KMS-11 (cell line): ENCODE measurements around the gene RUFY1.
"Not testable (repeated sequence)": the region's sequence is repeated elsewhere in the genome, so short reads cannot be mapped to it uniquely, and the experiment has no call there.

Experiments used
- H2AFZ ChIP-seq: fragments of 200-600 bp; sonication (generic); 2 replicates; pipeline ENCODE4 v1.6.1; 2016; ENCODE audit warnings: antibody characterized with exemption, mixed run types, low read depth
- H3K27ac ChIP-seq: fragments of 200-600 bp; sonication (generic); 2 replicates; pipeline ENCODE4 v1.6.1; 2016; ENCODE audit warnings: mild to moderate bottlenecking, mixed run types
- H3K27me3 ChIP-seq: fragments of 200-600 bp; sonication (generic); 2 replicates; pipeline ENCODE4 v1.6.1; 2017; ENCODE audit warnings: mild to moderate bottlenecking, low read depth, mixed run types, moderate library complexity; ENCODE audit not compliant: insufficient read depth
- H3K36me3 ChIP-seq: fragments of 200-600 bp; sonication (generic); 2 replicates; pipeline ENCODE4 v1.6.1; 2017; ENCODE audit warnings: mild to moderate bottlenecking, mixed run types; ENCODE audit not compliant: insufficient read depth
- H3K4me1 ChIP-seq: fragments of 200-600 bp; sonication (generic); 2 replicates; pipeline ENCODE4 v1.6.1; 2016; ENCODE audit warnings: mild to moderate bottlenecking, low read depth, mixed run types; ENCODE audit not compliant: poor library complexity, severe bottlenecking
- H3K4me2 ChIP-seq: fragments of 200-600 bp; sonication (generic); 2 replicates; pipeline ENCODE4 v1.7.0; 2016; ENCODE audit warnings: mild to moderate bottlenecking, mixed run types
- H3K4me3 ChIP-seq: fragments of 200-600 bp; sonication (generic); IDR thresholded peaks from 2 replicates; pipeline ENCODE4 v1.6.1; 2017; ENCODE audit warnings: low read depth, low read length, mixed read lengths; ENCODE audit not compliant: insufficient read depth
- H3K79me2 ChIP-seq: fragments of 200-600 bp; sonication (generic); 2 replicates; pipeline ENCODE4 v1.6.1; 2016; ENCODE audit warnings: low read depth, mixed run types; ENCODE audit not compliant: insufficient read depth
- H3K9ac ChIP-seq: fragments of 200-600 bp; sonication (generic); 2 replicates; pipeline ENCODE4 v1.6.1; 2016; ENCODE audit warnings: mild to moderate bottlenecking, mixed run types
- H4K20me1 ChIP-seq: fragments of 200-600 bp; sonication (generic); 2 replicates; pipeline ENCODE4 v1.6.1; 2016; ENCODE audit warnings: mild to moderate bottlenecking, mixed run types; ENCODE audit not compliant: insufficient read depth
- TF ChIP-seq, protein P1 (sequence below): fragments of 200-600 bp; sonication (generic); conservative IDR thresholded peaks from 2 replicates; pipeline ENCODE4 v1.6.1; 2017; ENCODE audit warnings: low read depth, mild to moderate bottlenecking, antibody characterized with exemption, low read length, moderate library complexity, mixed read lengths

The RUFY1 gene

DNA sequence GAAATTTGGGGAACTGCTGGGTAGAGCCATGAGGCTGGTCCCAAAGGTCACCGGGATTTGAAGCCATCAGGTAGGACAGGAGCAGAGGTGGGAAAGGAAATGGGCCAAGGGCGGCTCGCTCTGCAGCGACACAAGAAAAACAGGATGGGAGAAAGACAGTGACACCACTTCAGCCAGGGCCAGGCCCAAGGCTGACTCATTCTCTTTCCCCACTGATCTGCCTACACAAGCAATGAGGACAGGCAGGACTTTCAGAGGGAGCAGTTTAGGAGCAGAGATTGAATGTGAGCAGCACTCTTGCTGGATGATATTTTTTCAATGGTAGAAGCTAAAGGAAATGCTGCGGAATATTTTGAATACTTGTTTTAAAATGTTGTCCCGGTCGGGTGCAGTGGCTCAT is 3.5 kb downstream of the RUFY1 start:
- H3K9ac ChIP-seq, result no peak overlapping the region

GRCh38 chr5:179554981-179555380 is 4.6 kb downstream of the RUFY1 start:
- Histone ChIP-seq H3K27me3 (no peaks in the 10 kb centered on the region), H2AFZ (no peak overlapping the region), H3K4me2 (no peak overlapping the region), H3K79me2 (no peaks in the 10 kb centered on the region), H3K27ac (no peak overlapping the region), H3K4me1 (no peaks in the 10 kb centered on the region), H4K20me1 (no peaks in the 10 kb centered on the region), H3K4me3 (no peak overlapping the region), H3K9ac (no peak overlapping the region), H3K36me3 (no peaks in the 10 kb centered on the region)
- TF ChIP-seq, protein P1, sequence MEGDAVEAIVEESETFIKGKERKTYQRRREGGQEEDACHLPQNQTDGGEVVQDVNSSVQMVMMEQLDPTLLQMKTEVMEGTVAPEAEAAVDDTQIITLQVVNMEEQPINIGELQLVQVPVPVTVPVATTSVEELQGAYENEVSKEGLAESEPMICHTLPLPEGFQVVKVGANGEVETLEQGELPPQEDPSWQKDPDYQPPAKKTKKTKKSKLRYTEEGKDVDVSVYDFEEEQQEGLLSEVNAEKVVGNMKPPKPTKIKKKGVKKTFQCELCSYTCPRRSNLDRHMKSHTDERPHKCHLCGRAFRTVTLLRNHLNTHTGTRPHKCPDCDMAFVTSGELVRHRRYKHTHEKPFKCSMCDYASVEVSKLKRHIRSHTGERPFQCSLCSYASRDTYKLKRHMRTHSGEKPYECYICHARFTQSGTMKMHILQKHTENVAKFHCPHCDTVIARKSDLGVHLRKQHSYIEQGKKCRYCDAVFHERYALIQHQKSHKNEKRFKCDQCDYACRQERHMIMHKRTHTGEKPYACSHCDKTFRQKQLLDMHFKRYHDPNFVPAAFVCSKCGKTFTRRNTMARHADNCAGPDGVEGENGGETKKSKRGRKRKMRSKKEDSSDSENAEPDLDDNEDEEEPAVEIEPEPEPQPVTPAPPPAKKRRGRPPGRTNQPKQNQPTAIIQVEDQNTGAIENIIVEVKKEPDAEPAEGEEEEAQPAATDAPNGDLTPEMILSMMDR, result no peak

More for the DNA sequence above, 3.5 kb downstream of the RUFY1 start:
- H2AFZ ChIP-seq, result no peak overlapping the region
- H3K27me3 ChIP-seq, result no peaks in the 10 kb centered on the region
- no peaks in the 10 kb centered on the region for H3K4me1 ChIP-seq
- TF ChIP-seq, protein P1, result no peak
- no peaks in the 10 kb centered on the region for H3K79me2 ChIP-seq
- no peaks in the 10 kb centered on the region for H4K20me1 ChIP-seq
- no peaks in the 10 kb centered on the region for H3K36me3 ChIP-seq
- H3K4me2 ChIP-seq, result no peak overlapping the region
- H3K27ac ChIP-seq, result no peak overlapping the region
- H3K4me3 ChIP-seq, result no peak overlapping the region

DNA sequence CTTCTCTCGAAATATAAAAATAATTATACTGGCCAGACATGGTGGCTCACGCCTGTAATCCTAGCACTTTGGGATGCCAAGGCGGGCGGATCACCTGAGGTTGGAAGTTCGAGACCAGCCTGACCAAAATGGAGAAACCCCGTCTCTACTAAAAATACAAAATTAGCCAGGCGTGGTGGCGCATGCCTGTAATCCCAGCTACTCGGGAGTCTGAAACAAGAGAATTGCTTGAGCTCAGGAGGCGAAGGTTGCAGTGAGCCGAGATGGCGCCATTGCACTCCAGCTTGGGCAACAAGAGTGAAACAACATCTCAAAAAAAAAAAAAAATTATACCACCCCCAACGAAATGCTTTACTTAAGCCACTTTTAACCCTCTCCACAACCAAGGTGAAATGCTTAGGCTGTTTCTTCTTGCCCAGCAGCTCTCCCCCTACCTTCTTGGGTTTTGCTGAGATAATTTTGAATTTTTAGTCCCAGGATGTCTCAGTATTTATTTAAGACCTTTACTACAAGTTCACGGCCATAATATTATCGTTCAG is 8.0 kb downstream of the RUFY1 start:
- not testable (repeated sequence) for H3K27ac ChIP-seq, H3K9ac ChIP-seq, H3K4me3 ChIP-seq, H3K36me3 ChIP-seq, H4K20me1 ChIP-seq, H3K4me2 ChIP-seq, H3K27me3 ChIP-seq, H3K4me1 ChIP-seq, H3K79me2 ChIP-seq, H2AFZ ChIP-seq

DNA sequence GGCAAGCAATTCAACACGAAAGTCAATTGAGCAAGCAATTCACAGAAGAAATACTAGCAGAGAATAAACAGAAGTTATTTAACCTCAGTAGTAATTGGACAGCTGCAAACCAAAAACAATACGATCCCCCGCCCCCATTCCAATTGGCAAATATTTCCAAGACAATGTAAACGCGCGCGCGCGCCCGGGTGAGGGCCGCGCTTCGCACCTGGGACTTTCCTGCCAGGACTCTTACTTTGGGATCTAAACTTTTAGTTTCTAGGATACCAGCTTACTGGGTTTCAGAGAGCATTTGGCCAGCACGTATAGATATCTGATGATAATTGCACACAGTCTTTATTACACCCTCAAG is 8.6 kb downstream of the RUFY1 start:
- Histone ChIP-seq H2AFZ (no peak overlapping the region), H3K27me3 (no peaks in the 10 kb centered on the region), H3K4me1 (no peaks in the 10 kb centered on the region), H3K4me2 (no peak overlapping the region), H3K36me3 (no peaks in the 10 kb centered on the region), H3K79me2 (no peaks in the 10 kb centered on the region), H3K4me3 (no peak overlapping the region), H4K20me1 (no peaks in the 10 kb centered on the region), H3K9ac (no peak overlapping the region), H3K27ac (no peak overlapping the region)
- TF ChIP-seq, protein P1, result no peak

DNA sequence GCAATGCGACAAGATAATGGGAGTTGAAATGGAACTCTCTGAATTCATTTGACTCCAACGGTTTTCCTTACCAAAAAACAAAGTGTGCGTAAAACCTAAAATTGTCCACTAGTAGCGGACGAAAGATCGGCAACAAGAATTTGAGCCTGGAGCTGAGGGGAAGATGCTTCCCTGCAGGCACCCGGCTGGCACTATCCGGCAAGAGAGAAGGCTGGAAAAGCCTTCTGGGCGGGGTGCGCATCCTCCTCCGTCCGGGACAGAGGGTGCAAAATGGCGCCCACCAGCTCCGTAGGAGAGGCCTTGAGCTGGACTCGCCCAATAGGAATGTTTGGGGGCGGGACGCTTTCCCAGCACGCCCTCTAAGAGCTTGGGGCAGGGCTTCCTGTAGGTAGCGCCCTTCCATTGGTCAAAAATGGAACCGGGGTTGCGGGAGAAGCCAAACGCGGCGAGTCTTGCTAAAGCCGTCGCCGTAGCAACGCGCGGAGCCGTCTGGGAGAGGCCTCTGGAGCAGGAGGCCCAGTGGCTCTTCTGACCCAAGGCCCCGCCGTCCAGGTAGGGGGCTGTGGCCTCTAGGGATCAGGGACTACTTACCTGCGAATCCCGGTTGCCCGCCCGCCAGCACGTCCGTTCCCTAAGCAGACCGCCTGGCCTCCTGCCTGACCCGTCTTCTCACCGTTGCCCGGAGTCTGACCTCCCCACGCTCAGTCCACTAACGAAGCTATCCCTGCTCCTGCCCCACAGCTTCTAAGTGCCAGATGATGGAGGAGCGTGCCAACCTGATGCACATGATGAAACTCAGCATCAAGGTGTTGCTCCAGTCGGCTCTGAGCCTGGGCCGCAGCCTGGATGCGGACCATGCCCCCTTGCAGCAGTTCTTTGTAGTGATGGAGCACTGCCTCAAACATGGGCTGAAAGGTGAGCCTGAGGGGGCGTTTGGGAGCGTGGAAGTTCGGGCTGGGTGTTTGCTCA is 9.2 kb downstream of the RUFY1 start:
- H4K20me1 ChIP-seq, result no peaks in the 10 kb centered on the region
- no peak overlapping the region for H3K4me3 ChIP-seq
- H3K9ac ChIP-seq, result no peak overlapping the region
- H3K36me3 ChIP-seq, result no peaks in the 10 kb centered on the region
- H3K27ac ChIP-seq, result no peak overlapping the region
- no peaks in the 10 kb centered on the region for H3K79me2 ChIP-seq
- H2AFZ ChIP-seq, result no peak overlapping the region
- H3K4me1 ChIP-seq, result no peaks in the 10 kb centered on the region
- TF ChIP-seq, protein P1, result no peak
- H3K4me2 ChIP-seq, result no peak overlapping the region
- H3K27me3 ChIP-seq, result no peaks in the 10 kb centered on the region
